ENCODE data around the gene EIPR1.

Gene EIPR1

GRCh38 chr2:3355951-3356569 is 21.6 kb downstream of the EIPR1 start:
- no peak for DNase-seq

GRCh38 chr2:3354986-3355385 is 22.6 kb downstream of the EIPR1 start:
- DNase-seq, result no peak

- no peak for DNase-seq
Measured at GRCh38 chr2:3349211-3349693, 28.4 kb downstream of the EIPR1 start.

- no peak for DNase-seq
Measured at GRCh38 chr2:3348767-3349166, 28.9 kb downstream of the EIPR1 start.

- DNase-seq, result no peak
Measured at GRCh38 chr2:3345621-3346020, 32.0 kb downstream of the EIPR1 start.

GRCh38 chr2:3344897-3345296 is 32.7 kb downstream of the EIPR1 start:
- DNase-seq, result no peak

- no peak for DNase-seq
Measured at GRCh38 chr2:3343012-3343411, 34.6 kb downstream of the EIPR1 start.

GRCh38 chr2:3342324-3342723 is 35.3 kb downstream of the EIPR1 start:
- no peak for DNase-seq

GRCh38 chr2:3341336-3341735 is 36.3 kb downstream of the EIPR1 start:
- DNase-seq, result no peak

GRCh38 chr2:3340144-3340543 is 37.5 kb downstream of the EIPR1 start:
- DNase-seq, result no peak

GRCh38 chr2:3338340-3338739 is 39.3 kb downstream of the EIPR1 start:
- no peak for DNase-seq

GRCh38 chr2:3336844-3337243 is 40.8 kb downstream of the EIPR1 start:
- no peak for DNase-seq

GRCh38 chr2:3334392-3335345 is 42.9 kb downstream of the EIPR1 start:
- DNase-seq, result no peak

GRCh38 chr2:3332133-3332532 is 45.5 kb downstream of the EIPR1 start:
- no peak for DNase-seq

- no peak for DNase-seq
Measured at GRCh38 chr2:3329491-3329890, 48.1 kb downstream of the EIPR1 start.

- DNase-seq, result no peak
Measured at GRCh38 chr2:3326871-3327270, 50.7 kb downstream of the EIPR1 start.

GRCh38 chr2:3326182-3326537 is 51.5 kb downstream of the EIPR1 start:
- no peak for DNase-seq

- DNase-seq, result no peak
Measured at GRCh38 chr2:3325458-3326181, 52.0 kb downstream of the EIPR1 start.

- DNase-seq, result no peak
Measured at GRCh38 chr2:3324404-3325281, 53.0 kb downstream of the EIPR1 start.

GRCh38 chr2:3324036-3324386 is 53.6 kb downstream of the EIPR1 start:
- no peak for DNase-seq

GRCh38 chr2:3323360-3324035 is 54.1 kb downstream of the EIPR1 start:
- DNase-seq, result no peak

All from activated naive CD4-positive, alpha-beta T cell treated with Interleukin-2 at 50 U/mL for 16 hours (primary cell).